Ishikawa (cell line): ENCODE results near the gene RPS14.

ENCODE experiments used
- CEBPB ChIP-seq: IDR thresholded peaks from 2 replicates; pipeline ENCODE4 v1.6.1; 2012
- EGR1 ChIP-seq: IDR thresholded peaks from 2 replicates; pipeline ENCODE4 v1.6.1; 2012
- EP300 ChIP-seq: IDR thresholded peaks from 2 replicates; pipeline ENCODE4 v1.6.1; 2012; ENCODE audit warnings: borderline replicate concordance
- MAX ChIP-seq: IDR thresholded peaks from 2 replicates; pipeline ENCODE4 v1.6.1; 2012
- REST ChIP-seq: IDR thresholded peaks from 2 replicates; pipeline ENCODE4 v1.6.1; 2012; ENCODE audit warnings: low read depth, mild to moderate bottlenecking
- TAF1 ChIP-seq: IDR thresholded peaks from 2 replicates; pipeline ENCODE4 v1.6.1; 2012; ENCODE audit warnings: low read depth, mild to moderate bottlenecking
- TCF12 ChIP-seq: IDR thresholded peaks from 2 replicates; pipeline ENCODE4 v1.6.1; 2012; ENCODE audit warnings: low read depth
- TEAD4 ChIP-seq: IDR thresholded peaks from 2 replicates; pipeline ENCODE4 v1.6.1; 2012
- YY1 ChIP-seq: IDR thresholded peaks from 2 replicates; pipeline ENCODE4 v1.6.1; 2012; ENCODE audit warnings: low read depth
- ZBTB7A ChIP-seq: IDR thresholded peaks from 2 replicates; pipeline ENCODE4 v1.6.1; 2012; ENCODE audit warnings: low read depth
- TF ChIP-seq, protein P1 (sequence below): IDR thresholded peaks from 2 replicates; pipeline ENCODE4 v1.6.1; 2012

Gene RPS14

GRCh38 chr5:150393096-150393645 lies 56.4 kb downstream of the RPS14 start:
- TF ChIP-seq EGR1: no peak
- no peak for TF ChIP-seq TAF1
- no peak for TF ChIP-seq MAX
- TF ChIP-seq YY1: no peak
- TF ChIP-seq TEAD4: no peak

- TF ChIP-seq REST (no peak), CEBPB (no peak), ZBTB7A (no peak), TAF1 (no peak), TCF12 (no peak), MAX (no peak), YY1 (no peak), EP300 (no peak), TEAD4 (no peak)
- TF ChIP-seq, protein P1, sequence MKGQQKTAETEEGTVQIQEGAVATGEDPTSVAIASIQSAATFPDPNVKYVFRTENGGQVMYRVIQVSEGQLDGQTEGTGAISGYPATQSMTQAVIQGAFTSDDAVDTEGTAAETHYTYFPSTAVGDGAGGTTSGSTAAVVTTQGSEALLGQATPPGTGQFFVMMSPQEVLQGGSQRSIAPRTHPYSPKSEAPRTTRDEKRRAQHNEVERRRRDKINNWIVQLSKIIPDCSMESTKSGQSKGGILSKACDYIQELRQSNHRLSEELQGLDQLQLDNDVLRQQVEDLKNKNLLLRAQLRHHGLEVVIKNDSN: no peak
Observed at GRCh38 chr5:150392680-150393079, 56.9 kb downstream of the RPS14 start.
